A549 (cell line): Measurements from ENCODE around the gene IFI27L1. TPM values are rescaled to one million over a fixed set of nuclear protein-coding genes. Genes with fewer than 3 reads are reported as not detected.
A peak's percentile ranks its signal among the peaks of the same experiment; 100 is the strongest.

ENCODE experiments used
- ATAC-seq, 2 experiments: fragments of 200-7000 bp in 1 of 2; fragments of >200 bp in 1 of 2; cut with Nextera tagmentation in 1 of 2; cut with Tn5 transposase in 1 of 2; 3 replicates each; pipeline versions ENCODE4 v1.8.0 to v1.9.1; 2018 to 2020; ENCODE audit warnings: mild to moderate bottlenecking in 1 of 2, moderate library complexity in 1 of 2
- CTCF ChIA-PET: fragments of 300-600 bp; sonication (Branson Sonifier 250); formaldehyde crosslinking; extraction: SDS; loops from one replicate; lab custom pipeline; 2021; ENCODE audit warnings: antibody characterized with exemption, inconsistent platforms; lab: Yijun Ruan, JAX
- POLR2A ChIA-PET: fragments of 350-600 bp; formaldehyde crosslinking; extraction: SDS; loops from one replicate; lab custom pipeline; 2021; ENCODE audit warnings: antibody characterized with exemption, inconsistent platforms; lab: Yijun Ruan, JAX
- DNase-seq, 2 experiments: peaks; one replicate each; pipeline versions ENCODE4 v3.0.0 to v3.0.0-alpha.2; 2011 to 2016; ENCODE audit warnings: low read depth in 1 of 2, low spot score in 1 of 2
- FAIRE-seq: peaks from 2 replicates; lab custom pipeline; 2011; peaks lifted over from hg19 to GRCh38; lab: Jason Lieb, UNC
- H3K27ac ChIP-seq, 2 experiments: fragments of >200 bp; sonication (Bioruptor Twin); formaldehyde crosslinking; 3 replicates each; pipeline ENCODE4 v1.5.1; 2016 to 2017
- H3K4me1 ChIP-seq: fragments of >200 bp; sonication (Bioruptor Twin); formaldehyde crosslinking; 3 replicates; pipeline ENCODE4 v1.6.1; 2016
- H3K4me2 ChIP-seq: fragments of >200 bp; sonication (Bioruptor Twin); formaldehyde crosslinking; 3 replicates; pipeline ENCODE4 v1.6.1; 2016
- H3K4me3 ChIP-seq: fragments of >200 bp; sonication (Bioruptor Twin); formaldehyde crosslinking; 3 replicates; pipeline ENCODE4 v1.5.1; 2016
- H3K9me3 ChIP-seq: fragments of >200 bp; sonication (Bioruptor Twin); formaldehyde crosslinking; 3 replicates; pipeline ENCODE4 v1.6.1; 2016
- BHLHE40 ChIP-seq: IDR thresholded peaks from 2 replicates; pipeline ENCODE4 v1.6.1; 2012; ENCODE audit warnings: low read depth, low read length, inconsistent platforms
- CHD2 ChIP-seq: fragments of 150-350 bp; IDR thresholded peaks from 2 replicates; pipeline ENCODE4 v1.6.1; 2014; ENCODE audit warnings: low read length; ENCODE audit not compliant: partially characterized antibody
- EP300 ChIP-seq, 2 experiments: fragments of >200 bp; sonication (Bioruptor Twin); formaldehyde crosslinking; IDR thresholded peaks; 2 replicates in 1 of 2; 3 replicates in 1 of 2; pipeline ENCODE4 v1.6.1; 2016 to 2017
- ESRRA ChIP-seq: fragments of 150-350 bp; IDR thresholded peaks from 2 replicates; pipeline ENCODE4 v1.6.1; 2014; ENCODE audit warnings: mild to moderate bottlenecking, low read length, borderline replicate concordance
- FOSB ChIP-seq: fragments of 250-450 bp; sonication (Bioruptor Pico); IDR thresholded peaks from 2 replicates; pipeline ENCODE4 v1.5.0; 2020; ENCODE audit warnings: mild to moderate bottlenecking, moderate library complexity
- GATA3 ChIP-seq: IDR thresholded peaks from 2 replicates; pipeline ENCODE4 v1.6.1; 2012; ENCODE audit warnings: borderline replicate concordance
- HOXA7 ChIP-seq: fragments of 250-450 bp; sonication (Bioruptor Pico); IDR thresholded peaks from 2 replicates; pipeline ENCODE4 v1.5.0; 2020; ENCODE audit warnings: mild to moderate bottlenecking, moderate library complexity
- JUN ChIP-seq, 2 experiments: fragments of >200 bp; sonication (Bioruptor Twin); formaldehyde crosslinking; IDR thresholded peaks; 2 replicates in 1 of 2; 3 replicates in 1 of 2; pipeline ENCODE4 v1.6.1; 2016 to 2017
- MAFK ChIP-seq: fragments of 450-650 bp; IDR thresholded peaks from 2 replicates; pipeline ENCODE4 v1.6.1; 2014; ENCODE audit not compliant: partially characterized antibody
- NR3C1 ChIP-seq: fragments of >200 bp; sonication (Bioruptor Twin); formaldehyde crosslinking; IDR thresholded peaks from 3 replicates; pipeline ENCODE4 v1.6.1; 2017
- PBX3 ChIP-seq: IDR thresholded peaks from 2 replicates; pipeline ENCODE4 v1.6.1; 2012
- POLR2A ChIP-seq: IDR thresholded peaks from 2 replicates; pipeline ENCODE4 v1.6.1; 2012; ENCODE audit warnings: mild to moderate bottlenecking, low read length
- RAD21 ChIP-seq, 2 experiments: fragments of >200 bp in 1 of 2; sonication (Bioruptor Twin) in 1 of 2; formaldehyde crosslinking in 1 of 2; IDR thresholded peaks in 1 of 2; conservative IDR thresholded peaks in 1 of 2; 2 replicates in 1 of 2; 3 replicates in 1 of 2; pipeline ENCODE4 v1.6.1; 2012 to 2018; ENCODE audit warnings: inconsistent platforms in 1 of 2
- RARB ChIP-seq: fragments of 250-450 bp; sonication (Bioruptor Pico); IDR thresholded peaks from 2 replicates; pipeline ENCODE4 v1.8.0; 2021; ENCODE audit warnings: mild to moderate bottlenecking, moderate library complexity
- RCOR1 ChIP-seq: fragments of 150-350 bp; IDR thresholded peaks from 2 replicates; pipeline ENCODE4 v1.6.1; 2014; ENCODE audit warnings: antibody characterized with exemption, low read length, low read depth
- USF2 ChIP-seq: fragments of 450-650 bp; IDR thresholded peaks from 2 replicates; pipeline ENCODE4 v1.6.1; 2014; ENCODE audit warnings: antibody characterized with exemption
- ZC3H11A ChIP-seq: fragments of 450-650 bp; IDR thresholded peaks from 2 replicates; pipeline ENCODE4 v1.6.1; 2014; ENCODE audit warnings: antibody characterized with exemption, mild to moderate bottlenecking
- ZNF302 ChIP-seq: fragments of 250-450 bp; sonication (Bioruptor Pico); IDR thresholded peaks from 2 replicates; pipeline ENCODE4 v1.9.0; 2021; ENCODE audit warnings: inconsistent platforms, mild to moderate bottlenecking, moderate library complexity
- WGBS: methylation state at CpG from one replicate; pipeline ENCODE4 v1.1.6; 2017; ENCODE audit errors: missing lambda C conversion rate; 5-methylcytosine and 5-hydroxymethylcytosine counted together
- polyA plus RNA-seq, 4 experiments: library from polyadenylated mRNA; depleted of rRNA in 3 of 4; stranded (reverse); fragments of >200 nt; fragmentation: RNase III in 1 of 4; extraction: RNeasy Plus Mini Kit Qiagen cat#74134 plus additional on column Dnase treatment in 1 of 4; gene quantifications; 2 replicates in 3 of 4; 3 replicates in 1 of 4; pipeline ENCODE4 v1.2.3, GENCODE V29; 2011 to 2017

Gene IFI27L1
- polyA plus RNA-seq, 2 of the 4 experiments (the other 2 are of a cell fraction) = 15.9 to 28.0 TPM

DNA sequence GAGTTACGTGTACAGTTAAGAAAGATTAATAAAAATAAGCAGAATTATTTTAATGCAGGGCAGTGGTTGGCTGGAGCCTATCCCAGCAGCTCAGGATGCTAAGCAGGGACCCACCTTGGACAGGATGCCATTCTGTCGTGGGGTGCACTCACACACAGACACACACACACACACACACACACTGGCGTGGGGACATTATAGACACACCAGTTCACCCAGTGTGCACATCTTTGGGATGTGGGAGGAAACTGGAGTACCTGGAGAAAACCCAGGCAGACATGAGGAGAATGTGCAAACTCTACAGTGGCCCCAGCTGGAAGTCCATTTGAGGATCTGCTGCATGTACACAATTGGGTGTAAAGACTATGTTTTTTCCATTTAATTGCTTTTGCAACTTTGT, 61.1 kb downstream of the IFI27L1 start:
- ATAC-seq = no peak
- no peak for TF ChIP-seq JUN (IDR thresholded peaks at IDR 0.05)
- TF ChIP-seq NR3C1 = no peak
- no peak for TF ChIP-seq PBX3

DNA sequence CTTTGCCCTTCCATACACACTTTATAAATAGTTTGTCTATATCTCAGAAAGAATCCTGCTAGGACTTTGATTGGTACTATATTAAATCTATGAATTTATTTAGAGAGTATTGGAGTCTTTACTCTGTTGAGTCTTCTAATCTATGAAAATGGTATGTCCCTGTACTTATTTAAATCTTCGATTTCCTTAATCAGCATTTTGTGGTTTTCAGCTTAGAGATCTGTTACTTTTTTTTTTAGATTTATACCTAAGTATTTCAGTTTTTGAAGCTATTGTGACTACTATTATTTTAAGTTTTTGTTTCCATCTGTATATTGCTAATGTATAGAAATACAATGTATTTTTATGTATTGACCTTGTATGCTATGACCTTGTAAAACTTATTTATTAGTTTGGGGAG, 61.7 kb downstream of the IFI27L1 start:
- Histone ChIP-seq H3K4me3 (no peak overlapping the region), H3K4me1 (no peaks in the 10 kb centered on the region), H3K4me2 (no peak overlapping the region), H3K27ac (no peak overlapping the region), H3K9me3 (no peaks in the 10 kb centered on the region)
- no peak for TF ChIP-seq RCOR1
- TF ChIP-seq MAFK = peak; percentile 59
- ChIA-PET CTCF (interaction anchor here (0.7 to 2.7 kb wide), 9 partner anchors 11 to 416 kb away, joined by 3 to 18 read pairs (median 3); no protein-coding TSS in a partner anchor), POLR2A (no interaction called here)
- no peak for ATAC-seq
- 6% methylated on average over 1 of the region's 1 CpG for WGBS
- no peak for DNase-seq
- FAIRE-seq = no peak

More for the DNA sequence above, 61.1 kb downstream of the IFI27L1 start:
- ChIA-PET POLR2A (no interaction called here), CTCF (interaction anchor here (0.6 to 2.9 kb wide), 16 partner anchors 10 to 816 kb away, joined by 3 to 18 read pairs (median 4); no protein-coding TSS in a partner anchor)
- no peak for DNase-seq
- H3K27ac ChIP-seq = no peak overlapping the region
- 28% methylated on average over 3 of the region's 3 CpGs for WGBS
- H3K4me2 ChIP-seq = no peak overlapping the region
- H3K9me3 ChIP-seq = no peaks in the 10 kb centered on the region
- FAIRE-seq = no peak
- no peak overlapping the region for H3K4me3 ChIP-seq
- H3K4me1 ChIP-seq = no peaks in the 10 kb centered on the region

DNA sequence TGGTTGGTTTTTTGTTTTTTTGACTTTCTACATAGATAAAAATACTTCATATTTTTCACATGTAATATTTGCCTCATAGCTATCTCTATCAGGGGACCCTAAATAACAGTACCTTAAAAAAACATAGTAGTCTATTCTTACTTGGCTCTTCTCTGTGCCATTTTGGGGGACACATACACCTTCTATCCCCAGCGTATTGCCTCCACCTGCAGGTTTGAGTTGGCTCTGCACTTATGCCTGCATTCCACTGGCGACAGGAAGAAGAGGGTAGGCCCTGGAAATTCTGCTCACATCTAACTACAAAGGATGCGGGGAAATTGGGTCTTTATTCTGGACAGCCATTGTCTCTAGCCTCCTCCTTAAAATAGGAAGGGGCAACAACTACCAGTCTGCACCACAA, 62.1 kb downstream of the IFI27L1 start:
- ATAC-seq = peak; percentile 43 to 74; a peak in 4 of 6 replicates
- ChIA-PET CTCF (interaction anchor here (0.9 to 2.7 kb wide), 8 partner anchors 15 to 210 kb away, joined by 3 to 11 read pairs (median 3); no protein-coding TSS in a partner anchor), POLR2A (no interaction called here)
- no peak for DNase-seq
- no peaks in the 10 kb centered on the region for H3K4me1 ChIP-seq
- no peak overlapping the region for H3K4me3 ChIP-seq
- WGBS = 71% methylated on average over 3 of the region's 3 CpGs
- TF ChIP-seq RAD21 (conservative IDR thresholded peaks at IDR 0.05 in 1 of 2, IDR thresholded peaks at IDR 0.05 in 1 of 2) (peak in 1 of 2 experiments; percentile 21; a peak in 1 of 5 replicates), ZC3H11A (no peak), EP300 (IDR thresholded peaks at IDR 0.05) (no peak), ESRRA (no peak)
- FAIRE-seq = no peak
- H3K27ac ChIP-seq = no peak overlapping the region
- H3K4me2 ChIP-seq = no peak overlapping the region
- no peaks in the 10 kb centered on the region for H3K9me3 ChIP-seq

- ChIA-PET CTCF (interaction anchor here (0.9 to 2.1 kb wide), 3 partner anchors 15 to 108 kb away, joined by 3 to 9 read pairs (median 4); no protein-coding TSS in a partner anchor), POLR2A (no interaction called here)
- Histone ChIP-seq H3K9me3 (no peaks in the 10 kb centered on the region), H3K4me1 (no peaks in the 10 kb centered on the region), H3K4me3 (no peak overlapping the region), H3K4me2 (no peak overlapping the region), H3K27ac (no peak overlapping the region)
- no peak for TF ChIP-seq FOSB (CRISPR knock-in tag)
- TF ChIP-seq HOXA7 (CRISPR knock-in tag) = no peak
- TF ChIP-seq CHD2 = no peak
- no peak for TF ChIP-seq RCOR1
- TF ChIP-seq RARB (CRISPR knock-in tag) = no peak
- no peak for TF ChIP-seq ZNF302 (CRISPR knock-in tag)
- no peak for TF ChIP-seq BHLHE40
- TF ChIP-seq USF2 = no peak
- no peak for TF ChIP-seq POLR2A
- TF ChIP-seq GATA3 = no peak
- no peak for ATAC-seq
- no peak for DNase-seq
- no peak for FAIRE-seq
- WGBS = 52% methylated on average over 4 of the region's 4 CpGs
These were observed 62.6 kb downstream of the IFI27L1 start for GRCh38 chr14:94143711-94144110.
